ENCODE data around the gene RASSF9.

DNA sequence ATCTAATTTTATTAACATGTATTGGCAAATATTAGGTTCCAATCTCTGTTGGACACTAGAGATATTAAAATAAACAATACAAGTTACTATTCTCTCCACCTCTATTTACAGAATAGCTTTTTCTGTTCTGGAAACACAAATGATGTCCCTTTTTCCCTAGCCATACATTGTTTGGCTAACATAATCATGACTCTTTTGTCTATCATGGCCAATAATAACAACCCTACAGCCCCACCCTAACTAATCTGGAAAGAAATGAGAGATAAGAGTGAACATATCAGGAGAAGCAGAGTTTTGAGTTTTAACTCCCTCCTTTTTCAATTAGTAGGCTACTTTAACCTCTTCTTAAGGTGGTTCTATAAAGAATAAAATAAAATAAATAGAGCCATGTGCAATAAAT lies 40.2 kb downstream of the RASSF9 start:
- TF ChIP-seq, protein P1, sequence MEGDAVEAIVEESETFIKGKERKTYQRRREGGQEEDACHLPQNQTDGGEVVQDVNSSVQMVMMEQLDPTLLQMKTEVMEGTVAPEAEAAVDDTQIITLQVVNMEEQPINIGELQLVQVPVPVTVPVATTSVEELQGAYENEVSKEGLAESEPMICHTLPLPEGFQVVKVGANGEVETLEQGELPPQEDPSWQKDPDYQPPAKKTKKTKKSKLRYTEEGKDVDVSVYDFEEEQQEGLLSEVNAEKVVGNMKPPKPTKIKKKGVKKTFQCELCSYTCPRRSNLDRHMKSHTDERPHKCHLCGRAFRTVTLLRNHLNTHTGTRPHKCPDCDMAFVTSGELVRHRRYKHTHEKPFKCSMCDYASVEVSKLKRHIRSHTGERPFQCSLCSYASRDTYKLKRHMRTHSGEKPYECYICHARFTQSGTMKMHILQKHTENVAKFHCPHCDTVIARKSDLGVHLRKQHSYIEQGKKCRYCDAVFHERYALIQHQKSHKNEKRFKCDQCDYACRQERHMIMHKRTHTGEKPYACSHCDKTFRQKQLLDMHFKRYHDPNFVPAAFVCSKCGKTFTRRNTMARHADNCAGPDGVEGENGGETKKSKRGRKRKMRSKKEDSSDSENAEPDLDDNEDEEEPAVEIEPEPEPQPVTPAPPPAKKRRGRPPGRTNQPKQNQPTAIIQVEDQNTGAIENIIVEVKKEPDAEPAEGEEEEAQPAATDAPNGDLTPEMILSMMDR (conservative IDR thresholded peaks at IDR 0.05; ENCODE audit: low read depth, low read length) = no peak
- no peak for TF ChIP-seq EZH2 (IDR thresholded peaks at IDR 0.05; ENCODE audit: low read length, unreplicated experiment)
